NCI-H510A treated with DMSO at 0.1 percent for 48 hours (cell line): ENCODE measurements around the gene MACC1.
"Not testable (repeated sequence)": the region's sequence is repeated elsewhere in the genome, so short reads cannot be mapped to it uniquely, and the experiment has no call there.

Source experiments
- DNase-seq: peaks from one replicate; lab custom pipeline; 2025; lab: John Stamatoyannopoulos, UW

The MACC1 gene

DNA sequence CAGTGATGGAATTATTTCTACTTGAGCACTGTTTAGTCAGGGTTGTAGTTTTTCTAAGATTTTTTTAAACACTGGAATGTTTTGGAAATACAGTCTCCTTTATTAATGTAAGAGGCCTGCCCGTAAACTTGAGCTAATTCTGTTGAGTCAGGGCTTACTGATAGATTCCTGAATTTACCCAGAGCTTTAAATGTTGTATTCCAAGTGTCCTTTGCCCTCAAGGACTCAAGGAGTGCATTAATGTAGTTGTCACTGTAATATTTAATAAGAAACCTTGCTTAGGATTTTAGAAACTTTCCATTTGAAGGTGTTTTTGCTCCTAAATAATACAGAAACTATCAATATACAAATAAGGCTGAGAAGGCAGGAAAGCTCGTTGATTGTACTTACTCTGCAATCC lies 89.2 kb downstream of the MACC1 start:
- no peak for DNase-seq

DNA sequence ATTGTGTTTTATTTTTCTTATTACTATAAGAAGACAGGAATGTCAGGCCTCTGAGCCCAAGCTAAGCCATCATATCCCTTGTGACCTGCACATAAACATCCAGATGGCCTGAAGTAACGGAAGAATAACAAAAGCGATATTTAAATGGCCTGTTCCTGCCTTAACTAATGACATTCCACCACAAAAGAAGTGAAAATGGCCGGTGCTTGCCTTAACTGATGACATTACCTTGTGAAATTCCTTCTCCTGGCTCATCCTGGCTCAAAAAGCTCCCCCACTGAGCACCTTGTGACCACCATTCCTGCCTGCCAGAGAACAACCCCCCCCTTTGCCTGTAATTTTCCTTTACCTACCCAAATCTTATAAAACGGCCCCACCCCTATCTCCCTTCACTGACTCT lies 91.1 kb downstream of the MACC1 start:
- DNase-seq = not testable (repeated sequence)

DNA sequence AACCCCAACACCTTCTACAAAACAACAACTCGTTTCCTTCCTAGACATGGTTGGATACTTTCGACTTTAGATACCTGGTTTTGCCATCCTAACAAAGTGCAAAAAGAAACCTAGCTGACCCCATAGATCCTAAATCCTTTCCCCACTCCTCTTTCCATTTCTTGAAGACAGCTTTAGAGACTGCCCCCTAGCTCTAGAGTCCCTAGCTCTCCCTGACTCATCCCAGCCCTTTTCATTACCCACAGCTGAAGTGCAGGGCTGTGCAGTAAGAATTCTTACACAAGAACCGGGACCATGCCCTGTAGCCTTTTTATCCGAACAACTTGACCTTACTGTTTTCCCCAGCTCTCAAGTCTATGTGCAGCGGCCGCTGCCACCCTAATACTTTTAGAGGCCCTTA lies 93.1 kb downstream of the MACC1 start:
- not testable (repeated sequence) for DNase-seq

DNA sequence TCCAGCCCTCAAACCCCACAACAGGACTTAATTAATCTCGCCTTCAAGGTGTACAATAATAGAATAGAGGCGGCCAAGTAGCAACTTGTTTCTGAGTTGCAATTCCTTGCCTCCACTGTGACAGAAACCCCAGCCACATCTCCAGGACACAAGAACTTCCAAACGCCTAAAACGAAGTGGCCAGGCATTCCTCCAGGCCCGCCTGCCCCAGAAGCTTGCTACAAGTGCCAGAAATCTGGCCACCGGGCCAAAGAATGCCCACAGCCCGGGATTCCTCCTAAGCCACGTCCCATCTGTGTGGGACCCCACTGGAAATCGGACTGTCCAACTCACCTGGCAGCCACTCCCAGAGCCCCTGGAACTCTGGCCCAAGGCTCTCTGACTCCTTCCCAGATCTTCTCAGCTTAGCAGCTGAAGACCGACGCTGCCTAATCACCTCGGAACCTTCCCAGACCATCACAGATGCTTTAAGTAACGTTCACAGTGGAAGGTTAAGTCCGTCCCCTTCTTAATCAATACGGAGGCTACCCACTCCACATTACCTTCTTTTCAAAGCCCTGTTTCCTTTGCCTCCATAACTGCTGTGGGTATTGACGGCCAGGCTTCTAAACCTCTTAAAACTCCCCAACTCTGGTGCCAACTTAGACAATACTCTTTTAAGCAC lies 94.4 kb downstream of the MACC1 start:
- not testable (repeated sequence) for DNase-seq

DNA sequence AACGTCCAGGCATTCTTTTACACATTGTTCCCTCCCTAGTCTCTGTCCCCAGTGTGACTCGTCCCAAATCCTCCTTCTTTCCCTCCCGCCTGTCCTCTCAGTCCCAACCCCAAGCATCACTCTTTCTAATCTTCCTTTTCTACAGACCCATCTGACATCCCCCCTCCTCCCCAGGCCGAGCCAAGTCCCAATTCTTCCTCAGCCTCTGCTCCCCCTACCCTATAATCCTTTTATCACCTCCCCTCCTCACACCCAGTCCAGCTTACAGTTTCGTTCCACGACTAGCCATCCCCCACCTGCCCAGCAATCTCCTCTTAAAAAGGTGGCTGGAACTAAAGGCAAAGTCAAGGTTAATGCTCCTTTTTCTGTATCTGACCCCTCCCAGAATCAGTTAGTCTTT lies 95.1 kb downstream of the MACC1 start:
- DNase-seq = no peak

DNA sequence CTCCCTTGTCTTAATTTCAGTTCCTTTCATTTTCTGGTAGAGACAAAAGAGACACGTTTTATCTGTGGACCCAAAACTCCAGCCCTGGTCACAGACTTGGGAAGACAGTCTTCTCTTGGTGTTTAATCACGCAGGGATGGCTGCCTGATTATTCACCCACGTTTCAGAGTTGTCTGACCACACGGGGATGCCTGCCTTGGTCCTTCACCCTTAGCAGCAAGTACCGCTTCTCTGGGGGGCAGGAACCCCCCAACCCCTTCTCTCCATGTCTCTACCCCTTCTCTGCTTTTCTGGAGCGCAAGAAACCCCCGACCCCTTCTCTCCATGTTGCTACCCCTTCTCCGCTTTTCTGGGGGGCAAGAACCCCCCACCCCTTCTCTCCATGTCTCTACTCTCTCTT lies 95.8 kb downstream of the MACC1 start:
- DNase-seq = no peak

DNA sequence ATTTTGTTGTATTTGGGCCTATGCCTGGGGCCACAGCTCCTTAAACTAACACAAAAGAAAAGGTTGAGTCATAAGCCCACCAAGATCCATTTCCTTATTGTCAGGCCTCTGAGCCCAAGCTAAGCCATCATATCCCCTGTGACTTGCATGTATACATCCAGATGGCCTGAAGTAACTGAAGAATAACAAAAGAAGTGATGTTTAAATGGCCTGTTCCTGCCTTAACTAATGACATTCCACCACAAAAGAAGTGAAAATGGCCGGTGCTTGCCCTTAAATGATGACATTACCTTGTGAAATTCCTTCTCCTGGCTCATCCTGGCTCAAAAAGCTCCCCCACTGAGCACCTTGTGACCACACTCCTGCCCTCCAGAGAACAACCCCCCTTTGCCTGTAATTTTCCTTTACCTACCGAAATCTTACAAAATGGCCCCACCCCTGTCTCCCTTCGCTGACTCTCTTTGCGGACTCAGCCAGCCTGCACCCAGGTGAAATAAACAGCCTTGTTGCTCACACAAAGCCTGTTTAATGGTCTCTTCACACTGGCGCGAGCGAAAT lies 96.5 kb downstream of the MACC1 start:
- DNase-seq = not testable (repeated sequence)

DNA sequence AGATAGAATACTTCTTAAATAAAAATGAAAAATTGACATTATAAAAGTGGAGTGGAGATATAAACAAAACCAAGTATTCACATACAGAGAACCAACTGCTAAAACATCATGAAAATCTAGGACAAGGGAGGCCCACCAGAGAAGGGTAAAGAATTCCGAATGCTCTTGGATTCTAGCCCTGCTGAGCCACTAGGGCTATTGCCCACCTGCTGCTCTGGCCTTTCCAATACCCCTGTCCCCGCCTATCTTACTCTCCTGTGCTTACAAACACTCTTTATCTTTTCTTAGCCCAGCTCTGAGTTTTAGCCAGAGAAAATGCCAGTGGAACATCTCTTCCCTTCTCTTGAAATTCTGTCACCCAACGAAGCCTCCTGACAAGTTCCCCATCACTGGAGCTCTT lies 100.3 kb downstream of the MACC1 start:
- DNase-seq = no peak

DNA sequence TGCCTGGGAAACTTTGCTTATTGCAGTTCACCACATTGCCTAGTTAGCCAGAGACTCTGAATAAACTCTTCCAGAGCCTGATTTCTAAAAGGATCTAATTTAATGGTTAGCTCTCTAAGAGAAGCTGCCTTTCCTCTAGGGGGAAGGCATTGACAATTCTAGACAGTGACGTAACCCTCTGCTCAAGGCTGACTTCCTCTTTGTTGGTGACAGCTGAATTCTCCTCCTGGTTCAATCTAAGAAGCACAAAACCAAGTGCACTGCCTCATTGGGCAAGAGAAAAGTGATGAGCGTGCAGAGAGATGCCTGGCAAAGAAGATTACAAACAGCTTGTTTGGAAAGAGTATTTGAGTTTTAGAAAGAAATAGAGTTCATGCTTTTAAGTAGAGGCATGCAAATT lies 102.7 kb downstream of the MACC1 start:
- DNase-seq = no peak

DNA sequence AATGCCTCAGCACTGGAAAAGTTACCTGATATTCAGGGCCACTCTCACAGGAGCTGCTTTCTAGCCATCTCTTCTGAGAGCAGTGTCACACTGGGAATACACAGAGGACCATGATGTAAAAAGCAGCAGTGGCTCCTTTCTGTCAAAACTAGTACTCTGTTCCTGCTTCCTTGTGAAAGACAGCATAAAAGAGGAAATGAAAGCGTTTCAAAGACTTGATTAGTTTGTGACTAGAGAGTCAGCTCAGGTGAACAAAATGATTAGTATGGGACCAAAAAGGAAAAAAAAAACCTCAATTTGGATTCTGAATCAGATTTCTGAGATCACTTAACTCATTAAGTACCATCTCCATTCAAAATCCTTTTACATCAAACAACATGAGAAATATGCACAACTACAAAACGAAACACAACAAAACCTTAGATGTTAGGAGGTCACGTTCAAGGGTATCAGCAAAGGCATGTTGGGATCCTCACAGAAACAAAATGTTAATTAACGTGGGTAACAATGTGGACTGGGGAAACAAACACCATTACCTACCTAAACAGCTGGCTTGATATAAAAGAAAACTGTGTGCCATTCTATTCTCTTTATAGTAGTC lies 103.7 kb downstream of the MACC1 start:
- DNase-seq = no peak

DNA sequence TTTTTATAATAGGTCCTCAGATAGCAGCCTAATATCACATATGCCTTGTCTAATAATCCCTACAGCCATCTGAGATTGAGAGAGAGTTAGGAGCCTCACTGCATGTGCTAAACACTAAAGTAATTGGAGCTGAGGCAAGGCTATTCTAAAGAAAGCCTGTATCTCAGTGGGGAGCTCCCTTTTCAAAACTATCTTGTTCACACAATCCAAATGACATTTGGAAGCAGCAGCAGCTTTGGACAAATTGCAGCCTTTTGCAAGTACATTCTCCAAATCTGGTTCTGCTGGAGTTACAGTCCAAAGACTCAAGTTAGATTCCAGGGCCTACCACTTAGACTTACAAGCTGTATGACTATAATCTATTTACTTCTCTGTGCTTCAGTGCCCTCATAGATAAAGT lies 104.5 kb downstream of the MACC1 start:
- DNase-seq = no peak

DNA sequence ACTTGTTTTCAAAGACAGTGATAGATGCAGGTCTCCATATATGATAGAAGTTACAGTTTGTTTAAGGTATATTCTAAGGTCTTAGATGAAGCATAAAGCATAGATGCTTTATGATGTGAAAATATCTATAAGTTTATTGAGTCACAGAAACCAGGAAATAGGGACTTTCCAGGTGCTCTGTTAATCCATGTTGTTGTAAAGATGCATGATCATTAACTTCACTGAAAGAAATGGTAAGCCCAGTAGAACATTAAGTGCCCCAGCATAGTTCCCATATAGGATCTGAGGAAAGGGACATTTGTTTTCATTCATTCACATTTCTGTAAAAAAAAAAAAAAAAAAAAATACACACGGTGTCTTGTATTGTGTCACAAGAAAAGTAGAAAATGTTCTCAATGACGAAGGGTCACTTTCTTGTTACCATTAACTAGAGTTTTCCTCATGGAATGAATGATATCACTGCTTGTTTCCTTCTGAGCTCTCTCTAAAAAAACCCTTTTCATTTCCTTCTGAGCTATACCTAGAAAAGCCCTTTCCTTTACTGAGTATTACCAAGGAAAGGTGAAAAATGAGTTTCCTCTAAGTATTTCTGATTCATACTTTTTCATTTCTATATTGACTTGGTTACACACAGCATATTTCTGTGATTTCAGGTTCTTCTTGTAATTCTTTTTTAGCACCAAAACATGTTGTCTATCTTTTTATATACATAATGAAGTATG lies 105.2 kb downstream of the MACC1 start:
- DNase-seq = no peak

DNA sequence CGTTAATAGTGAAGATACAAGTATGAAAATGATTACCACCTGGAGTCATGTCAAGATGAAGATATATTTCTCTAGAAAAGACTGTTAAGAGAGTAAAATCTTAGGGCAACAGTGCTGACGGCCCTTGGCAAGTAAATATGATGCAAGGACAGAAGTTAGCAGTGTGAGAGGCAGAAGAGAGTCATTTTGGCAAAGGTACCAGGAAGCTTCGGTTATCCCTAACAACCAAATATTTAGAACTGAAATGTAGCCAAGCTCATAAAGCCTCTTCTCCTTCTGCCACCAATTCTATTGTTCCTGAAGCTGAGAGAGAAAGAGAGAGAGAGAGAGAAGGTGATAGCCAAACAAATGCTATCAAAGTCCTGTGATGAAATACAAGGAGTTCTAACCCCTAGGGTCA lies 109.6 kb downstream of the MACC1 start:
- DNase-seq = no peak

DNA sequence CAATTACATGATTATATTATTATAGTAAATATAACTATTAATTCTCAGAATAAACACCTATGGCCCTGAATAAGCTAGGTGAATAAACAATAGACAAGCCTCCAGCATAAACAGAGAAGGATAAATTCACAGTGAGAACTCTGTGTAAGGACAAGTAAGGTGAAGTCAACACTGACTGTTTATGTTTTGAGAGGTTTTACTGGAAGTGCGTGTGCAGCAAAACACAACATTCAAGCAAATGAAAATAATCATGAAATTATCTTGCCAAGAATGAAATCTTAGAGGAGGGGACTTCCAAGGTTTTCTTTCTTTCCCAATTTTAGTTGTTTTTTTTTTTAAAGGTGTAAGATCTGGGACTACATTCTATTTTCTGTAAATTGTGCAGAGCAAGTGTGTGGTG lies 112.5 kb downstream of the MACC1 start:
- no peak for DNase-seq

DNA sequence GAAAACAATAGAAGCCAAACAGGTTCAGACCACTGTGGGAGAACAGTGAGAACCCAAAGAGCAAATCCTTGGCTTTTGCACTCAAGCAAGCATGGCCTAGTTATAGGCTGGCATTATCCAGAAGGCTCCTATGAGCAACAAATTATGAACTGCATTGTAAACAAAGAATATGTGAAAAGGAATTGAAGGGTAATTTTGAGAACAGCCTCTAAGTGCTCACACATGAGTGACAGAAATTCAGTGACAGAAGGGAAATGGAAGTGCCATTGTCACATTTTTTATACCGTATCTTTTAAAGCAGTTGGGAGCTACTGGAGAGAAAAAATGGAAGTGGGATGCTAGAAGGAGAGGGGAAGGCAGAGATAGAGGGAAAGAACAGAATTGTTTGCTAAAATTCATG lies 114.2 kb downstream of the MACC1 start:
- DNase-seq = no peak

DNA sequence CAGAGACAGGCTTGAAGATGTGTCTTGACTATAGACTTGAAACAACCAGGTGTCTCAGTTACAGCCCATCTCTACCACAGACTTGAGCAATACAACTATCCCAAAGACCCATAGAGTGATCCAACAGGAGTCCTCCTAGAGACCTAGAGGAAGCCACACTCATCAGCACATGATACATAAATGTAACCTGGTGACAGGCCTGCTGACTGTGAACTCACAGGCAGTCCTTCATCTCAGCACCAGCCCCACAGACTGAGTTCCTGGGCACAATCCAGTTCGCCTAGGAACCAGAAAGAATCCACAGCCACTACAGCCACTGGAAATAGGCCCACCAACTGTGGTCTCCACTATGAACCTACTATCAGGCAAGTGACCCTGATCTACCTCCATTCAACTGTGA lies 121.3 kb downstream of the MACC1 start:
- DNase-seq = no peak

DNA sequence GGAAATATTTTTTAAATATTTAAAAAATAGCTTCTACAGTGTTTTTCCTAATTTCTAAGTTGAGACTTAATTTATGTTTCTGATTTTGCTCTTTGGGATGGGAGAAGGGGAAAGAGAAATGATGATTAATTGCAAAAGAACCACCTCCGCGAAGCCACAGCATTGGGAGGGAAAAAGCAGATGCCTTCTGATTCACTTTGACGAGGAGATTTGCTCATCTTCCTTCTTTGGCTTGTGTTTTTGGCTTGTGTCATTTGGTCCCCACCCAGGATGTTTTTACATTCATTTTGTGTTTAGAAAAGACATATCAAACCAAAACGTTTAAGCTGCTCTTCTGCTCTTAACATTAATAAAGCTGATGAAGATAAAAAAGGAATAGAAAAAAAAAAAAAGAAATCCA lies 121.7 kb downstream of the MACC1 start:
- no peak for DNase-seq

DNA sequence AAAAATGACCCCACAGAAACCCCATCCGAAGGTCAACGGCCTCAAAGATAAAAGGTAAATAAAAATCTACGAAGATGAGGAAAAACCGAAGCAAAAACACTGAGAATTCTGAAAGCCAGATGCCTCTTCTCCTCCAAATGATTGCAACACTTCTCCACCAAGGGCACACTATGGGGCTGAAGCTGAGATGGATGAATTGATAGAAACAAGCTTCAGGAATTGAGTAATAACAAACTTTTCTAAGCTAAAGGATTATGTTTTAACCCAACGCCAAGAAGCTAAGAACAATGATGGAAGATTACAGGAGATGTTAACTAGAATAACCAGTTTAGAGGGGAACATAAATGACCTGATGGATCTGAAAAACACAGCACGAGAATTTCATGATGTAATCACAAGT lies 127.8 kb downstream of the MACC1 start:
- DNase-seq = no peak

DNA sequence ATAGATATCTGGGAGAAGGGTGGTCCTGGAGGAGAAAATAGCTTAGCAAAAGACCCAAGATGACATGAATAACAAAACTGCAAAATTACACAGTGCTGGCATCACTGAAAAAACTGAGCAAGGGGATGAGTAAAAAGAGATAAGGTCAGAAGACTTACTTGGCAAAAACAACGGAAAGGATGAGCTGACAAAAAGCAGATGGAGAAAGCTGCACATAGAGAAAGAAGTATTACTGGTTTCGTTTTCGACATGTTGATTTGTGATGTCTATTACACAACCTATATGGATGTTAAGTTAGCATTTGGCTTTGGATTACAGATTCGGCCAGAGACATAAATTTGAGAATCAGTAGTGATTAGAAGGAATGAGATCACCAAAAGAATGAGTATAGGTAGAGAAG lies 132.1 kb downstream of the MACC1 start:
- no peak for DNase-seq
